MCF 10A (cell line): ENCODE data around the gene DCAF5. TPM values are rescaled to one million over a fixed set of nuclear protein-coding genes. Genes with fewer than 3 reads are reported as not detected.

Source experiments
- BruUV-seq: library from RNA; stranded (reverse); fragments of 400-500 nt; replicated peaks from 2 replicates; lab custom pipeline; 2021; lab: Mats Ljungman, UMichigan
- CTCF ChIA-PET: fragments of 300-600 bp; sonication (Branson Sonifier 250); formaldehyde crosslinking; extraction: SDS; loops from one replicate; lab custom pipeline; 2021; ENCODE audit warnings: antibody characterized with exemption, inconsistent platforms; lab: Yijun Ruan, JAX
- POLR2A ChIA-PET: fragments of 300-600, 350-650 bp; sonication (Branson Sonifier 250); formaldehyde crosslinking; extraction: SDS; loops from one replicate; lab custom pipeline; 2020; ENCODE audit warnings: antibody characterized with exemption, inconsistent platforms; lab: Yijun Ruan, JAX
- DNase-seq: peaks from one replicate; pipeline ENCODE4 v3.0.0-alpha.2; 2018; ENCODE audit not compliant: unreplicated experiment
- H3K27ac Mint-ChIP-seq: one replicate; pipeline ENCODE4 v1.8.0; 2022; ENCODE audit warnings: mild to moderate bottlenecking, low read depth, mixed read lengths; ENCODE audit not compliant: unreplicated experiment
- H3K27me3 Mint-ChIP-seq: one replicate; pipeline ENCODE4 v1.8.0; 2022; ENCODE audit warnings: mixed read lengths; ENCODE audit not compliant: insufficient read depth, unreplicated experiment
- H3K36me3 Mint-ChIP-seq: one replicate; pipeline ENCODE4 v1.8.0; 2022; ENCODE audit warnings: mild to moderate bottlenecking, moderate library complexity, mixed read lengths; ENCODE audit not compliant: insufficient read depth, unreplicated experiment
- H3K4me1 Mint-ChIP-seq: one replicate; pipeline ENCODE4 v1.8.0; 2022; ENCODE audit warnings: mixed read lengths; ENCODE audit not compliant: insufficient read depth, unreplicated experiment
- H3K4me3 Mint-ChIP-seq: one replicate; pipeline ENCODE4 v1.8.0; 2022; ENCODE audit warnings: mild to moderate bottlenecking, moderate library complexity, mixed read lengths; ENCODE audit not compliant: unreplicated experiment
- H3K9me3 Mint-ChIP-seq: one replicate; pipeline ENCODE4 v1.8.0; 2022; ENCODE audit warnings: mixed read lengths; ENCODE audit not compliant: unreplicated experiment
- intact Hi-C: fragments of 100-400 bp; cut with micrococcal nuclease; formaldehyde crosslinking; loops from 2 replicates; pipeline ENCODE4 v1.14.1; 2022
- total RNA-seq: library from RNA; stranded (reverse); gene quantifications from 2 replicates; pipeline ENCODE4 v1.2.3, GENCODE V29; 2022
- TF ChIP-seq, protein P1 (sequence below): fragments of 200-600 bp; IDR thresholded peaks from one replicate; pipeline ENCODE4 v1.8.0; 2022; ENCODE audit warnings: antibody characterized with exemption, mild to moderate bottlenecking; ENCODE audit not compliant: unreplicated experiment

The DCAF5 gene
- total RNA-seq, 1 experiment from 2014 or later: 37.7 TPM

DNA sequence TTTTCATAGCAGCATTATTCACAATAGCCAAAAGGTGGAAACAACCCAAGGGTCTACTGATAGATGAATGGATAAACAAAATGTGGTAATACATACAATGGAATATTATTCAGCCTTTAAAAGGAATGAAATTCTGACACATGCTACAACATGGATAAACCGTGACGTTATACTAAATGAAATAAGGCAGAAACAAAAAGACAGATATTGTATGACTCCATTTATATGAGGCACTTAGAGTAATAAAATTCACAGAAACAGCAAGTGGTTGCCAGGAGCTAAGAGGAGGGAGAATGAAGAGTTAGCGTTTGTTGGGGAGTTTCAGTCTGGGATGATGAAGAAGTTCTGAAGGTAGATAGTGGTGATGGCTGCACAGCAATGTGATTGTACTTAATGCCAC is 76.6 kb downstream of the DCAF5 start:
- H3K27me3 Mint-ChIP-seq: no peaks in the 10 kb centered on the region
- peaks cover 58% of the 10 kb centered on the region for H3K36me3 Mint-ChIP-seq
- TF ChIP-seq, protein P1, sequence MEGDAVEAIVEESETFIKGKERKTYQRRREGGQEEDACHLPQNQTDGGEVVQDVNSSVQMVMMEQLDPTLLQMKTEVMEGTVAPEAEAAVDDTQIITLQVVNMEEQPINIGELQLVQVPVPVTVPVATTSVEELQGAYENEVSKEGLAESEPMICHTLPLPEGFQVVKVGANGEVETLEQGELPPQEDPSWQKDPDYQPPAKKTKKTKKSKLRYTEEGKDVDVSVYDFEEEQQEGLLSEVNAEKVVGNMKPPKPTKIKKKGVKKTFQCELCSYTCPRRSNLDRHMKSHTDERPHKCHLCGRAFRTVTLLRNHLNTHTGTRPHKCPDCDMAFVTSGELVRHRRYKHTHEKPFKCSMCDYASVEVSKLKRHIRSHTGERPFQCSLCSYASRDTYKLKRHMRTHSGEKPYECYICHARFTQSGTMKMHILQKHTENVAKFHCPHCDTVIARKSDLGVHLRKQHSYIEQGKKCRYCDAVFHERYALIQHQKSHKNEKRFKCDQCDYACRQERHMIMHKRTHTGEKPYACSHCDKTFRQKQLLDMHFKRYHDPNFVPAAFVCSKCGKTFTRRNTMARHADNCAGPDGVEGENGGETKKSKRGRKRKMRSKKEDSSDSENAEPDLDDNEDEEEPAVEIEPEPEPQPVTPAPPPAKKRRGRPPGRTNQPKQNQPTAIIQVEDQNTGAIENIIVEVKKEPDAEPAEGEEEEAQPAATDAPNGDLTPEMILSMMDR: no peak
- no peaks in the 10 kb centered on the region for H3K9me3 Mint-ChIP-seq
- no peak for DNase-seq
- peaks cover 23% of the 10 kb centered on the region for H3K4me1 Mint-ChIP-seq
- BruUV-seq: no TSS peak
- ChIA-PET CTCF (interaction anchor here (0.9 kb wide), 1 partner anchor 214 kb away, joined by 3 read pairs; no protein-coding TSS in a partner anchor), POLR2A (interaction anchor here (0.6 to 2.0 kb wide), 4 partner anchors 10 to 27 kb away, joined by 3 to 5 read pairs (median 4); no protein-coding TSS in a partner anchor)
- intact Hi-C loops: no loop called here
- H3K4me3 Mint-ChIP-seq: no peak overlapping the region
- H3K27ac Mint-ChIP-seq: no peak overlapping the region

DNA sequence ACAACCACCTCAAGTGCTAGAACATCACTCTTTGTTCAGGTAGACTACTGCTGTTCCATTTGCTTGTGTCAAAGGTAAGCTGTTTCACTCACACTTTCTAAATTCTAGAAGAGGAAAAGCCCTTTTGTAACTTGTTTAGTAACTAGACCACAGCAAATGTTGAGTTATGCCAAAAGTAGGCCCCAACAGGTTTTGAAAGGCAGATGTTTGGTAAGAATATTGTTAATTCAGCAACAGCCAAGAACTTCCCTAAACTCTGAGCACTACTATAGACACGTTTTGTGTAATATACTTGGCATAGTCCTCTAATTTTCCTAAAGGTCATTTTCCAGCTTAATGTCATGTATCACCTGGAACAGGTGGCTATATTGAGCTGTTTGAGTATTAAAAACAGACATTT is 79.0 kb downstream of the DCAF5 start:
- CTCF ChIA-PET: interaction anchor here (0.5 to 2.4 kb wide), 3 partner anchors 17 to 161 kb away, joined by 3 to 9 read pairs (median 3); no protein-coding TSS in a partner anchor
- no TSS peak for BruUV-seq

DNA sequence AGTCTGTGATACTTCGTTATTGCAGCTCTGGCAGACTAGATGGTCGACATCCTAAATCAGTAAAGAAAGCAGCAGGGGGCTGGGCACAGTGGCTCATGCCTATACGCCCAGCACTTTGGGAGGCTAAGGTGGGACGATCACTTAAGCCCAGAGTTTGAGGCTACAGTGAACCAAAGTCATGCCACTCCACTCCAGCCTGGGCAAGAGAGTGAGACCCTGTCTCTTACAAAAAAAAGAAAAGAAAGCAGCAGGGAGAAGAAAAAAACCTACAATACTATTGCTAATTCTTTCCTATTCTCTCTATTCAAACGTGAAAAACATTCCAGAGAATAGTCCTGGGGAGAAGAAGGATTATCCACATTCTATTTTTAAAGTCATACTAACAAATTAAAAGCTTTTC is 79.5 kb downstream of the DCAF5 start:
- peaks cover 58% of the 10 kb centered on the region for H3K36me3 Mint-ChIP-seq
- intact Hi-C loops: no loop called here
- POLR2A ChIA-PET: interaction anchor here (0.7 to 1.0 kb wide), 4 partner anchors 9 to 198 kb away, joined by 3 read pairs; no protein-coding TSS in a partner anchor

More for the DNA sequence above, 79.0 kb downstream of the DCAF5 start:
- peaks cover 12% of the 10 kb centered on the region for H3K4me1 Mint-ChIP-seq
- H3K9me3 Mint-ChIP-seq: no peaks in the 10 kb centered on the region
- DNase-seq: no peak
- intact Hi-C loops: no loop called here
- H3K27me3 Mint-ChIP-seq: no peaks in the 10 kb centered on the region
- no peak overlapping the region for H3K4me3 Mint-ChIP-seq
- POLR2A ChIA-PET: interaction anchor here (0.7 to 1.0 kb wide), 4 partner anchors 8 to 198 kb away, joined by 3 read pairs; no protein-coding TSS in a partner anchor
- H3K27ac Mint-ChIP-seq: no peak overlapping the region
- TF ChIP-seq, protein P1: no peak
- peaks cover 56% of the 10 kb centered on the region for H3K36me3 Mint-ChIP-seq

DNA sequence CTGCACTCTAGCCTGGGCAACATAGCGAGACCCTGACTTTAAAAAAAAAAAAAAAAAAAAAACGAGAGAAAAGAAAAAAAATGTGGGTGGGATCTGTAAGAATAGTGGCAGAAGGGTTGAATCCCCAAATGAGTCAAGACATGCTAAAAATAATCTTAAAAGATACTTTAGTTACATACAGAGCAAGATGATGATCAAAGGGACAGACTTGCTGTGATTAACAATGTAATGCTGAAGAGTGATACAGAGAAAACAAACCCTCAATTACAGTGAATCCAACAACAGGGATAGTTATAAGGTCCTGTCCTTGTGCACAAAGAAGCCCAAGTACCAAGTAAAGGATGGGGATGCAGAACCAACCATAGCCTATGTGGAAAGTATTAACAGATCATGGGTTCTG is 80.3 kb downstream of the DCAF5 start:
- TF ChIP-seq, protein P1: no peak
- H3K4me1 Mint-ChIP-seq: no peaks in the 10 kb centered on the region
- CTCF ChIA-PET: interaction anchor here (0.6 to 1.4 kb wide), 3 partner anchors 56 to 210 kb away, joined by 3 to 7 read pairs (median 6); no protein-coding TSS in a partner anchor
- no peak overlapping the region for H3K27ac Mint-ChIP-seq
- H3K36me3 Mint-ChIP-seq: peaks cover 50% of the 10 kb centered on the region
- POLR2A ChIA-PET: no interaction called here
- H3K4me3 Mint-ChIP-seq: no peak overlapping the region
- no peaks in the 10 kb centered on the region for H3K9me3 Mint-ChIP-seq
- no peaks in the 10 kb centered on the region for H3K27me3 Mint-ChIP-seq
- DNase-seq: no peak
- intact Hi-C loops: no loop called here
- BruUV-seq: no TSS peak

More for the DNA sequence above, 79.5 kb downstream of the DCAF5 start:
- H3K27me3 Mint-ChIP-seq: no peaks in the 10 kb centered on the region
- H3K4me1 Mint-ChIP-seq: peaks cover 8% of the 10 kb centered on the region
- no TSS peak for BruUV-seq
- H3K27ac Mint-ChIP-seq: no peak overlapping the region
- CTCF ChIA-PET: interaction anchor here (0.5 to 2.4 kb wide), 4 partner anchors 17 to 161 kb away, joined by 3 to 9 read pairs (median 3); no protein-coding TSS in a partner anchor
- TF ChIP-seq, protein P1: no peak
- H3K9me3 Mint-ChIP-seq: no peaks in the 10 kb centered on the region
- H3K4me3 Mint-ChIP-seq: no peak overlapping the region
- DNase-seq: no peak
